CD4-positive, alpha-beta T cell treated with Interleukin-15 for 4 hours (primary cell): Measurements from ENCODE around the gene HTR3C.
"Not testable (repeated sequence)": the region's sequence is repeated elsewhere in the genome, so short reads cannot be mapped to it uniquely, and the experiment has no call there.

Experiments used
- DNase-seq: peaks from one replicate; pipeline ENCODE4 v3.0.0-alpha.2; 2020; ENCODE audit warnings: low spot score

HTR3C gene

DNA sequence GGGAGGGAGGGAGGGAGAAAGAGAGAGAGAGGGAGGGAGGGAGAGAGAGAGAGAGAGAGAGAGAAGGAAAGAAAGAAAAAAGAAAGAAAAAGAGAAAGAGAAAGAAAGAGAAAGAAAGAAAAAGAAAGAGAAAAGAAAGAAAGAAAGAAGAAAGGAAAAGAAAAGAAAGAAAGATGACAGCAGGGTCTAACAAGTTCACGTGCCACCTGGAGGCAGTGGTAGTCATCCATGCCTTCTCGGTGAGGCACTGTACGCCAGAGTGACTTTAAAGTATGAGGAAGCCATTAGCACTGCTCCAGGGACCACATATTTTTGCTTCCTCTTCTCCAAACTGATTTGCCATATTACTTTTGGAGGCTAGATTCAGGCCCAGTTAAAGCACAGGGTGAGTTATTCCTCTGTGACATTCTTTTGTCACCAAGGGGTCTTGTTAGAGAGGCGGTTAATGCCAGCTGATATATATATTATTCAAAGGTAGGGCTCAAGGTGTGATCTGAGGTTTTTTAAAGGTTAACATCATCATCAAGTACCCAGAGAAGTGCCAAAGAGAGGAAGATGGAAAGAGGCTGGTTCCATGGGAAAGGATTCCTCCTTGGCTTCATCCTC, 21.6 kb upstream of the HTR3C start, which contains the start of gene HTR3D:
Gene HTR3D, plus strand, starts transcription at position 556 of the 606 bp plus-strand sequence. Its CDS starts 0 bp downstream, at position 556.
- no peak for DNase-seq

DNA sequence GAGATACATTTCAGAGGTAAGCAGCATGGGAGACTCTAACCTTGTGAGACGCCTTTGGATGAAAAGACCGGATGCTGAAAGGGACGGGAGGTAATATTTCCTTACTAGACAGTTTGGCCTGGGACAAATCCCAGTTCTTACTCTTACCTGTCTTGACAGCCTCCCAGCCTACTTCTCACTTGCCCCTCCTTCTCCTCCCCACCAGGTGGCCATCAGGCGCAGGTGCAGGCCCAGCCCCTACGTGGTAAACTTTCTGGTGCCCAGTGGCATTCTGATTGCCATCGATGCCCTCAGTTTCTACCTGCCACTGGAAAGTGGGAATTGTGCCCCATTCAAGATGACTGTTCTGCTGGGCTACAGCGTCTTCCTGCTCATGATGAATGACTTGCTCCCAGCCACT, 15.0 kb upstream of the HTR3C start:
- DNase-seq = no peak

DNA sequence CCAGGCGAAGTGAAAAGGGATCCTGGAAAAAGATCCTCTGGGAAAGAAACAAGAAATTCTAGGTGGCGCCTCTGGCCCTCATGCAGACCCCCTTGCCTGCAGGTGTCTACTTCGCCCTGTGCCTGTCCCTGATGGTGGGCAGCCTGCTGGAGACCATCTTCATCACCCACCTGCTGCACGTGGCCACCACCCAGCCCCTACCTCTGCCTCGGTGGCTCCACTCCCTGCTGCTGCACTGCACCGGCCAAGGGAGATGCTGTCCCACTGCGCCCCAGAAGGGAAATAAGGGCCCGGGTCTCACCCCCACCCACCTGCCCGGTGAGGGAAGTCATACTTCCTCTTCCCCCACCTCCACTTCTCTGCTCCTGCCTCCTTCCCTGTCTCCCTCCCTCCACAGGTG, 14.5 kb upstream of the HTR3C start:
- not testable (repeated sequence) for DNase-seq

DNA sequence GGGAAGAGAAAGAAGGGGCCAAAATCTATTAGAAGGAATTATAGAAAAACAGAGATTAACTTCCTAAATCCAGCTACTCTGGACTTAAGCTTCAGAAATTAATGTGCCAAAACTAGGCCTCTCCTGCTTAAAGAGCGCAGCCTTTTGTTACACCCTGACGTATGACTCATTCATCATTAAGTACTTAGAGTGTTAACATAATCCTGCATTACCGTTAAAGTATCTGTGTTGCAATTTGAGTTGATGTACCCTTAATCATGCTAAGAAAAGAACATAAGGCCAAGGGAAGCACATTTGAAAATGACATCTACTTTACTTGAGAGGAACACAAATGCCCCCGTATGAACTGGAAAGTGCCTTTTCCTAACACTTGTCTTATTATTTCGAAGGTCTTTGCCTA, 13.4 kb upstream of the HTR3C start:
- no peak for DNase-seq

DNA sequence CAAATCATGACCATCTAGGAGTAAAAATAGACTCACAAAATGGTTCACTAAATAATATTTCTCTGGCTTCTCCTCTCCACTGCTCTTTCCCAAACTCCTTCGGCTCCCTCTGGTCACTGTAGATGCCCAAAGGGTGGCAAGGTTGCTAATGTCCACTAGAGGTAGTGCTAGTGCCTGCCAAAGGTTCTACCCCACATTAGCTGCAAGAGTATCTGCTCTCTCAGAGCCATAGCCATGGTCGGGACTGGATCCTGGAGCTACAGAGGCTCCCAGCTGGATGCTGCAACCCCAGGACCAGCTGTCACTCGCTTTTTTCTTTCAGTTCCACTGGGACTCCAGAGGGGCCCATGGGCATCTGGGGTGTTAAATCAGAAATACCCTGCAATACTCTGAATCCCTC, 12.8 kb upstream of the HTR3C start:
- no peak for DNase-seq

DNA sequence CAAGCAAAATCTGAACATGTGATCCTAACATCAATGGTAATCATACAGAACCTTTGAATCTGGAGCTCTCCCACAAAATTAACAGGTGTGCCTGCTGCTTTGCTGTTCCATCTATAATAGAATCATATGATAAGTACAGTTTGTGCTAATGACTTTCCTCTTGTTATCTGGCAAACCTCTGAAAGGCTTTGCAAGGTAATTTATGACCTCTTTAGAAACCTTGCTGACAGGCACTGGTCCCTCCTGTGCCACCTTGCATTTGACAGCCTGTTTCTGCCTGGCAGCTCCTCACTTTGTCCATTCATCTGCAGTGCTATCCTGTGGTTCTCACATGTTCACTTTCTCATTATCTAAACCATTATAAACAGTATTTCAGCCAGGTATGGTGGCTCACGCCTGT, 10.2 kb upstream of the HTR3C start:
- no peak for DNase-seq

DNA sequence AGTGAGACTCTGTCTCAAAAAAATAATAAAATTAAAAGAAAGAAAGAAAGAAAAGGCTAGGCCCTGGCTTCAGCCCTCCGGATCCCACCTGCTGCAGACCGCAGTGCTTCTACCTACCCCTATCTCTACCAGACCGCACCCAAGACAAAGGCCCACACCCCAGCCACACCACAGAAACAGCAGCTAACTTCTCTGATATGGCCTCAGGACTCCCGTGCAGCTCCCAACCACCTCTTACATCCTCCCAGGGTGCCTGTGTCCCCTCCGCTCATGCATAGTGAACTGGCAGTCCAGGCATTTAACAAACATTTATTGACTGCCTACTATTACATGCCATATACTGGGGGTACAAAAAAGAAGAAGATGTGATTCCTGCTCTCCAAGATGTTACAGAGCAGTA, 6.9 kb upstream of the HTR3C start:
- no peak for DNase-seq

DNA sequence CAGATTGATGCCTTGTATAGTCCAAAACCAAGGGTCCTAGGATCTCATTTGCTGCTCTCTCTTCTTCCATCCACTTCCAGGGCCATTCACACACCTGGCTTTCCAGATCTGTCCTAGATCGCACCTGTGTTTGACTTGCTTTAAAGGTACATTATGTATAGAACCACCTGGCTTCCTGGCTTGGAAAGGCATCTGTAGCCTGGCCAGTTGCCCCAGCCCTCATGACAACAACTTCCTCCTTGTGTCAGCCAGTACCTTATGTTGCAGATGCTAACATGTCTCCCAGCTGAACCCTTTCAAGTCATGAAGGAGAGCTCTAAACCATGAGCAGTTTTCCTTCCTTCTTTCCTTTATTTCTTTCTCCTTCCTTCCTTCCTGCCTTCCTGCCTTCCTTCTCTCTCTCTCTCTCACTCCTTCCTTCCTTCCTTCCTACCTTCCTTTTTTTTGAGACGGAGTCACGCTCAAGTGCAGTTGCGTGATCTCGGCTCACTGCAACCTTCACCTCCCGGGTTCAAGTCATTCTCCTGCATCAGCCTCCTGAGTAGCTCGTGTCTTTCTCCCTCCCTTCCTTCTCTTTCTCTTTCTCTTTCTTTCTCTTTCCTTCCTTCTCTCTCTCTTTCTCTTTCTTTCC, 2.5 kb upstream of the HTR3C start:
- no peak for DNase-seq

DNA sequence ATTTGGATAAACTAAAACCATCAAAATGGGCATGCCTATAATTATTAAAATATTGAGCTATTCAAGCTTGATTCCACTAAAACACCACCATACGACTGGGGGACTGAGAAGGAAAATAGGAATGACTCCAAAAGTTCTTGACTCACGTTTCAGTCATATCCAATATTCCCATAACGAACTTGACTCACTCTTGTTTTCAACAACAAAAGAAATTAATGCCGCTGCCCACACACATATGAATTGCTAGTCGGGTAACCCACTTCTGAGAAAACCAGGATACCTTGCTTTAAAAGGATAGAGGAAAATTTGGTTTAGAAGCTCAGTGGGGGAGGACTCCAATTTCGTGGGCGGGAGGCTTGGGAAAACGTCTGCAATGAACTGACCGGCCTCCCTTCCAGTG, 5.2 kb downstream of the HTR3C start:
- DNase-seq = no peak

DNA sequence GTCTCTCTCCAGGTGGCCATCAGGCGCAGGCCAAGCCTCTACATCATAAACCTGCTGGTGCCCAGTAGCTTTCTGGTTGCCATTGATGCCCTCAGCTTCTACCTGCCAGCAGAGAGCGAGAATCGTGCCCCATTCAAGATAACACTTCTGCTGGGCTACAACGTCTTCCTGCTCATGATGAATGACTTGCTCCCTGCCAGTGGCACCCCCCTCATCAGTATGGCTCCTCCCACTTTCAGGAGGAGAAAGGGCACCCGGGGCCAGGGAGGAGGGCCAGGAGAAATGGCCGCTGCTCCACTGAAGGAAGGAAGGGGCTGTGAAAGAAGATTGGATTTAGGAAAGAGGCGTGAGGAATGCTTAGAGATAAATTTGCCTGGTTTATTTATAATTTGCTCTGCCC, 6.6 kb downstream of the HTR3C start:
- DNase-seq = no peak

DNA sequence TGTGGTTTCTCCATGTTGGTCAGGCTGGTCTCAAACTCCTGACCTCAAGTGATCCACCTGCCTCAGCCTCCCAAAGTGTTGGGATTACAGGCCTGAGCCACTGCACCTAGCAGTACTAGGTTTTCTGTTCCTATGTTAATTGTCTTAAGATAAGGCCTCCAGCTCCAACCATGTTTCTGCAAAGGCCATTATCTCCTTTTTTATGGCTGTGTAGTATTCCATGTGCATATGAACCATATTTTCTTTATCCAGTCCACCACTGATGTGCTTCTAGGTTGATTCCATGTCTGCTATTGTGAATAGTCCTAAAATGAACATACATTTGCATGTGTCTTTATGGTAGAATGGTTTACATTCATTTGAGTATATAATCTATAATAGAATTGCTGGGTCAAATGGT, 9.8 kb downstream of the HTR3C start:
- no peak for DNase-seq

DNA sequence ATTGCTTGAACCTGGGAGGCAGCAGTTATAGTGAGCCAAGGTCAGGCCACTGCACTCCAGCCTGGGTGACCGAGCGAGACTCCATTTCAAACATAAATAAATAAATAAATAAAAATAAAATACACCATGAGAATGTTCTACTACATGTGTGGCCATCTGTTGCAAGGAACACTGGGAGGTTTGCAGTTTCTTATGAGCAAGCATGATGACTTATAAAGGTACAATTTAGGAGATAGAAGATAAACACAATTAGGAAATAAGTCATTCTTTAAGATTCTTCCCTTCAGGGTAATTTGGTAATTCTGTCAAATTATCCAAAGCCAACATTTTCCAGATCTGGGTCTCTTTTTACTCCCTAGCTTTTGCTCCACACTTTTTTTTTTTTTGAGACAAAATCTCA, 13.4 kb downstream of the HTR3C start:
- no peak for DNase-seq

DNA sequence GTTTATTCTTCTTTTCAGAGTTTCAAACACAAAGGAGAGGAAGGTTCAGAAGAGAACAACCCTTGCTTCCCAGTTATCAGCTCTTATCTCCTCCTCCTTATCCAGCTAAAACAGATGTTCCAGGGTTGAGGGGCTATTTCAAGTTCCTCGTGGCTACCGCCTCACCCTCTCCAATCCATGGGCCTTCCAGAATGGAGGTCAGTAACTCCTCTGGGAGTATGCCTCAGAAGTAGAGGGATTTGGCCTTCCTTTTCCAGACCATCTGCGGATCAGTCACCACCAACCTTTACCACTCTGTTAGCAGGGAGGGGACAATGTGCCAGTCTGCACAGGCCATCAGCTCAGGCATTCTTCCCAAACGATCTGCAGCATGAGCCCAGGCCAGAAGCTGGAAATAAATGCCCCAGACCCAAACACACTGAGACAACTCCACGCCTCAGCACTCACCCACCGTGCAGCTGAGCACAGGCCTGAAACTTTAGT, 14.8 kb downstream of the HTR3C start:
- DNase-seq = no peak

DNA sequence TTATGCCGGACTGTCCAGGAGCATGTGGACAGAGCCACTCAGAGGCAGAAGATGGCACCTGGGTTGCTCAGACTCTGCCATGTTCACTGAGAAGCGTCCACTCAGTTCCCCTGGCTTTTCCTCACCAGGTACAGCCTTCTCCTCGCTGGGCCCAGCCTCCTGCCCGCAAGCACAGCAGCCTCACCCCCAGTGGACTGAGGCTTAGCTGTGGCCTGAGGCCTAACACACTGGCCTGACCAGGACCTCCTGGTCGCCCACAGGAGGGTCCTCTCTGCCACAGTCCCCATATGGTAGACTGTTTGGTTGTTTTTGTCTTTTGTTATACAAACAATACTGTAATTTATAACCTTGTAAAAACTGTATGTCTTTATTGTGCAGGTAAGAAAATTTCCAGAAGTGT, 15.5 kb downstream of the HTR3C start:
- DNase-seq = no peak

DNA sequence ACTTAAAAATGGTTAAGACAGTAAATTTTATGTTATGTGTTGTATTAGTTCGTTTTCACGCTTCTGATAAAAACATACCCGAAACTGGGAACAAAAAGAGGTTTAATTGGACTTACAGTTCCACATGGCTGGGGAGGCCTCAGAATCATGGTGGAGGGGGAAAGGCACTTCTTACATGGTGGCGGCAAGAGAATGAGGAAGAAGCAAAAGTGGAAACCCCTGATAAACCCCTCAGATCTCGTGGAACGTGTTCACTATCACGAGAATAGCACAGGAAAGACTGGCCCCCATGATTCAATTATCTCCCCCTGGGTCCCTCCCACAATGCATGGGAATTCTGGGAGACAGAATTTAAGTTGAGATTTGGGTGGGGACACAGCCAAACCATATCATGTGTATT, 18.3 kb downstream of the HTR3C start:
- not testable (repeated sequence) for DNase-seq

DNA sequence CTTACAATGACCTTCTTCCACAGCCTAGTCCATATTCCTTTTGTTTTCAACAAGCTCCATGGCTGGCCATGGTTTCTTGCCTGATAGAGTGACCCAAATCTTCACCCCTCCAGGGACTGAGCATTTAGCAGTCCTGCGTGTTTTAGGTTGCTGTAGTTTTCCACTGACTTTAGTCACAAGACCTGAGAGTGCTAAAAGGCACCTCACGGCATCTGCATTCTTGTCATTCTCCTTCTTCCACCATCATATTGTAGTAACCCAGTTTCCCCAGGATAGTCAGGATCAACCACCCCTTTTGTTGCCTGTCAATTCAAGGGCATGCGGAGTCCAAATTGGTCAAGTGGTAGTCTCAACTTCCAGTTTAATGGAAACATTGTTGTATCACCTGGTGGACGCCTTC, 20.8 kb downstream of the HTR3C start:
- no peak for DNase-seq

DNA sequence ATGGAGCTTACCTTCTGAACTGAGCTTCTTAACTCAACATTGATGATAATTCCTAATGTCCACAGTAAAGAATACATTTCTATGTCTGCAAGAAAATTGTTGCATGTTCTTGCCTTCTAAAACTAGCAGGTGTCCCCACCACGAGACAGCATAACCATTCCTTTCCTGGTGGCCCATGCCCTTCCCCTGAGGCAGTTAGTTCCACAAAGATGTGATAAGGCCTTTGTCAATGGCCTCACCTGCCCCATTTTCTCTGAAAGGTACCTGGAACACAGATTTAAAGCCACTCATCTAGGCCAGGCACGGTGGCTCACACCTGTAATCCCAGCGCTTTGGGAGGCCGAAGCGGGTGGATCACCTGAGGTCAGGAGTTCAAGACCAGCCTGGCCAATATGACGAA, 23.1 kb downstream of the HTR3C start:
- no peak for DNase-seq

DNA sequence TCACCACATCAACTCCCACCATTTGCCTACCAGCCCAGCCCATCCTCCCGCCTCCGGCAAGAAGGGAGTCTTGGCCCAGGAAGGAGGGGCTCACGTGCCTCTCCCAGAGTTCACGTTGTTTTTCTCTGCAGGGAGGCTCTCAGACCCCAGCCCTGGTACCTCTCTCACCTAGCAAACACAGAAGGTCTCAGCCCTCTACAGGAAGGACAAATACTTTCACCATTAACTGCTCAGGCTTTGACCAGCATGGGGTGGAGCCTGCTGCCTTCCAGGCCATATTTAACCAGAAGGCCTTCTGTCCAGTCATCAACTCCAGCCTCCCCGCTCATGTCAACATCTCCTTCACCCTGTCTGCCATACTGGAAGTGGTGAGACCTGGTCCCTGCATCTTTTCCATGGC, 25.0 kb downstream of the HTR3C start:
- DNase-seq = no peak

DNA sequence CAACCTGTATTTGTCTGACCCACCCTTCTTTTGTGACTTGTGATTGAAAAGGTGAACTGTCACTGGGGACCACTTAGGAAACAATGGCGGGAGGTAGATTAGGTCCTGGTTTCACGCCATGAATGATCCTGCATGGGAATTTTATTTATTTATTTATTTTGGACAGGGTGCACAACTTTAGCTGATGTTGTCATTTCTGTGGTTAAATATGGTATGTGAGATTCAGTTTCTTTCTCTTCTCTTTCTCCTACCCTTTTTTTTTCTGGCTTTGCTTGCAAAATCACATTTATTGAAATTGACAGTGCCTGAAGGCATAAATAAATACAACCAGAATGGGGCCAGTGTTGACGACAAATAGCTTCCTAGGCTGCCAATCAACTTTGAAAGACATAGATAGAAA, 26.0 kb downstream of the HTR3C start:
- no peak for DNase-seq

DNA sequence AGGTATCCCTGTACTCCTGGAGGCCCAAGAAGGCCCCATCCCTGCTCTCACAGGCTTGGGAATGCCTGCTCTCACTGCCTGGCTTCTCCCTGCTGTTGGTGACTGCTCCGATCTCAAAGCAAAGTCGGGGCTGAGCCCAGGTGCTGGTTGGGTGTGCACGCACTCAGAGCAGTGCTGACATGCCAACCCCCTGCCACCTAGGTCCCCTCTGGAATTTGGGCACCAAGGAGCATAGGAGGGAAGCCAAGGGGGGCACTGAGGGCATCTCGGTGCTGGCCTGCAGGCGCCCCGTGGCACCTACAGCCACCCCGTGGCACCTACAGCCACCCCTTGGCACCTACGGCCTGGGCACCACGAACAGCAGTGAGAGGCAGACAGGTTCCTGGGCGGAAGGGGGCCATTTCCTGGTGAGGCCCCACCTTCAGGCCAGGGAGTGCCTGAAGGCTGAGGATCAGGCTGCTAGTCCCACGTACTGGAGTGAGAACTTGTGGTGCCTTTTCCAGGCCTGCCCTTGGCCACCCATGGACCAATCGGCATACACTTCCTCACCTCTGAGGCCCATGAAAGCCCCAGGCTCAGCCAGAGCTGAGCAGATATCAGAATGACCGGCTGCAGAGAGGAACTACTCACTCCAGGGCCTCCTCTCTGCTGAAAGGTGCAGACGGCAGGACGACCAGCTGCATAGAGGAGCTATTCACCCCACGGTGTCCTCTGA, 28.4 kb downstream of the HTR3C start:
- no peak for DNase-seq

DNA sequence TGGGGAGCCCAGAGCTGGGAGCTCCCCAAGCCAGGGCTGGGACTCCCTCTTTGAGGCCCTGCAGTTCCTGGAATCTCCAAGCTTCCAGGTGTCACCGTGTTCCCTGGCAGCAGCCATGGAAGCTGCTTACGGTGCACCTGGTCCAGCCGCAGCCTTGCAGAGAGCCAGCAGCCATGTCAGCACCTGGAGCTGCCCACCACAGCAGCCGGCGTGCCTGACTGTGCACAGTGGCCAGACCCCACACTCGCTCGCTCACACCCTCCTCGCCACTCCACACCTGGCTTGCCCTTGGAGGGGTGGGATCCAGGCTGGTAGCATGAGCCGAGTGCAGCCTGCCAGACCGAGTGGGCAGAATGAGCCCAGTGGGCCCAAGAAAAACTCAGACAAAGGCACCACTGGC, 29.2 kb downstream of the HTR3C start:
- DNase-seq = no peak

DNA sequence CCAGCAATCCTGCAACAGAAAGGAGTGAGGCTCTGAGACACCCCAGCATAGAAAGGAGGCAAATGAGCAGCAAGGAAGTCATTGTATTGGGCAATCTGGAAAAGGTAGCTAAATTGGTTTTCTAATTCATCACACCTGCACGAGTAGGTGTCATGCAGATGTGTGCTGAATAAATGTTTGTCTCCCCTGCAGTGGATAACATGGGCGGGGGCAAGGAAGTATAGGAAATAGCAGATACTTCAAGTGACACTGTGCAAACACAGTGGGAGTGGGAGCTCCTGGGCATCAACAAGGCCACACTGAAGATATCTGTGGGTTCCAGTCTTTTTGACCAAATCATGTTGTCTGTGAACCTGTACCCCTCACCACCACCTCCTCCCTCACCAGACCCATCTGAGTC, 29.6 kb downstream of the HTR3C start:
- DNase-seq = no peak

DNA sequence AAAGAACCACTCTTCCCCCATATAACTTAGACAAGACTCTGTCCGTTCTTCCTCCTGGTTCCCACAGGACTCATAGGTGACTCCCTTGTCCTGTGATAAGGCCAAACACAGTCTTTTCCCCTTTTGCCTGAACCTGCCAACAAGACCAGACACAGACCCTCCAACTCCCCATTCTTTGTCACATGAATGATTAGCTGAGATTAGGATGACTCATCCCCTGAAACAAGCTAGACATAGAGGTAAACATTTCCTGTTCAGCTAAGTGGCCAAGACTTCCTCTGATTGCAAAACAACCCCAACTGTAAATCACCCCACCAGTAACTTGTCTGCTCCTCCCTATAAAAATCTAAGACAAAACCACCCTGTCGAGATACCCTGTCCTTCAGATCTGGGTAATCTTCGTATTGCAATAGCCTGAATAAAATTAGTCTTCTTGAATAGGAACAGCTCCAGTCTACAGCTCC, 32.6 kb downstream of the HTR3C start:
- no peak for DNase-seq
